GM12878 (cell line): Measurements from ENCODE around the gene FGF14.

Source experiments
- BACH1 ChIP-seq: fragments of 450-650 bp; IDR thresholded peaks from 2 replicates; pipeline ENCODE4 v1.6.1; 2017; ENCODE audit warnings: mild to moderate bottlenecking, borderline replicate concordance
- BCLAF1 ChIP-seq: fragments of 450-650 bp; IDR thresholded peaks from 2 replicates; pipeline ENCODE4 v1.6.1; 2017; ENCODE audit warnings: antibody characterized with exemption, mild to moderate bottlenecking, moderate library complexity
- CHD2 ChIP-seq: IDR thresholded peaks from 2 replicates; pipeline ENCODE4 v1.6.1; 2011; ENCODE audit warnings: low read depth, low read length, improper control_type of control experiment, borderline replicate concordance
- CTCF ChIP-seq, 3 experiments: IDR thresholded peaks in 2 of 3; conservative IDR thresholded peaks in 1 of 3; 2 replicates each; pipeline ENCODE4 v1.5.1; 2011; ENCODE audit warnings: low read depth in 3 of 3, low read length in 3 of 3, mild to moderate bottlenecking in 3 of 3, control low read depth in 2 of 3, moderate library complexity in 2 of 3, inconsistent platforms in 1 of 3, mixed read lengths in 1 of 3; ENCODE audit not compliant: control insufficient read depth in 2 of 3, insufficient read depth in 1 of 3; ENCODE audit errors: extremely low read depth in 1 of 3
- ELK1 ChIP-seq: IDR thresholded peaks from 2 replicates; pipeline ENCODE4 v1.6.1; 2012; ENCODE audit warnings: low read depth, low read length, improper control_type of control experiment
- EZH2 ChIP-seq: IDR thresholded peaks from 2 replicates; pipeline ENCODE4 v1.6.1; 2012; ENCODE audit warnings: low read depth, mild to moderate bottlenecking, control low read depth, inconsistent platforms, low read length, borderline replicate concordance; ENCODE audit not compliant: control insufficient read depth
- HDAC6 ChIP-seq: fragments of 200-600 bp; sonication (generic); IDR thresholded peaks from one replicate; pipeline ENCODE4 v1.8.0; 2017; ENCODE audit warnings: antibody characterized with exemption; ENCODE audit not compliant: unreplicated experiment
- IKZF1 ChIP-seq: fragments of 450-650 bp; conservative IDR thresholded peaks from 2 replicates; pipeline ENCODE4 v1.6.1; 2017; ENCODE audit warnings: antibody characterized with exemption, mild to moderate bottlenecking
- NR2C2 ChIP-seq: IDR thresholded peaks from 2 replicates; pipeline ENCODE4 v1.6.1; 2011; ENCODE audit warnings: borderline replicate concordance, low read depth; ENCODE audit not compliant: control insufficient read depth, insufficient read length
- POLR2A ChIP-seq: IDR thresholded peaks from 2 replicates; pipeline ENCODE4 v1.6.1; 2011; ENCODE audit warnings: low read depth, mild to moderate bottlenecking, low read length
- RAD21 ChIP-seq: IDR thresholded peaks from 2 replicates; pipeline ENCODE4 v1.6.1; 2011; ENCODE audit warnings: mild to moderate bottlenecking, low read depth, low read length, moderate library complexity; ENCODE audit not compliant: insufficient read depth
- SIN3A ChIP-seq: IDR thresholded peaks from 2 replicates; pipeline ENCODE4 v1.6.1; 2012; ENCODE audit warnings: low read depth, low read length, improper control_type of control experiment
- TARDBP ChIP-seq: IDR thresholded peaks from 2 replicates; pipeline ENCODE4 v1.6.1; 2016; ENCODE audit warnings: borderline replicate concordance

- TF ChIP-seq CTCF (IDR thresholded peaks at IDR 0.05 in 2 of 3, conservative IDR thresholded peaks at IDR 0.05 in 1 of 3; ENCODE audit: control insufficient read depth in 2 of 3, extremely low read depth in 1 of 3, insufficient read depth in 1 of 3, low read depth in 3 of 3, low read length in 3 of 3) (no peak), IKZF1 (no peak), RAD21 (no peak), ELK1 (no peak), HDAC6 (no peak), EZH2 (no peak), BCLAF1 (no peak), SIN3A (no peak), CHD2 (no peak), TARDBP (no peak), BACH1 (no peak), POLR2A (no peak), NR2C2 (no peak)
Measured at GRCh38 chr13:101978552-101979315, 423.1 kb downstream of the FGF14 start.
